Stimulated activated naive CD8-positive, alpha-beta T cell treated with anti-CD3 and anti-CD28 coated beads, Interleukin-15, amount 100 ng/mL, for 72 hours (primary cell): ENCODE measurements around the gene PIM1.

Experiments
- ATAC-seq: fragments of 150-1000 bp; cut with Tn5 transposase; 2 replicates; pipeline ENCODE4 v1.10.0; 2021; ENCODE audit warnings: mild to moderate bottlenecking, moderate library complexity
- DNase-seq, 2 donors: peaks; one replicate each; pipeline ENCODE4 v3.0.0; 2021 to 2022
- H3K27ac Mint-ChIP-seq, 2 donors: one replicate each; pipeline ENCODE4 v1.8.0; 2022; ENCODE audit warnings: mild to moderate bottlenecking in 2 of 2, mixed read lengths in 2 of 2, moderate library complexity in 2 of 2
- H3K27me3 Mint-ChIP-seq: one replicate; pipeline ENCODE4 v1.8.0; 2022; ENCODE audit warnings: mixed read lengths
- H3K4me1 Mint-ChIP-seq: one replicate; pipeline ENCODE4 v1.8.0; 2022; ENCODE audit warnings: mild to moderate bottlenecking, mixed read lengths
- H3K4me3 Mint-ChIP-seq, 2 donors: one replicate each; pipeline ENCODE4 v1.8.0; 2022; ENCODE audit warnings: mild to moderate bottlenecking in 2 of 2, mixed read lengths in 2 of 2, moderate library complexity in 1 of 2
- H3K9me3 Mint-ChIP-seq, 2 donors: one replicate each; pipeline ENCODE4 v1.8.0; 2022; ENCODE audit warnings: mixed read lengths in 2 of 2

The PIM1 gene

DNA sequence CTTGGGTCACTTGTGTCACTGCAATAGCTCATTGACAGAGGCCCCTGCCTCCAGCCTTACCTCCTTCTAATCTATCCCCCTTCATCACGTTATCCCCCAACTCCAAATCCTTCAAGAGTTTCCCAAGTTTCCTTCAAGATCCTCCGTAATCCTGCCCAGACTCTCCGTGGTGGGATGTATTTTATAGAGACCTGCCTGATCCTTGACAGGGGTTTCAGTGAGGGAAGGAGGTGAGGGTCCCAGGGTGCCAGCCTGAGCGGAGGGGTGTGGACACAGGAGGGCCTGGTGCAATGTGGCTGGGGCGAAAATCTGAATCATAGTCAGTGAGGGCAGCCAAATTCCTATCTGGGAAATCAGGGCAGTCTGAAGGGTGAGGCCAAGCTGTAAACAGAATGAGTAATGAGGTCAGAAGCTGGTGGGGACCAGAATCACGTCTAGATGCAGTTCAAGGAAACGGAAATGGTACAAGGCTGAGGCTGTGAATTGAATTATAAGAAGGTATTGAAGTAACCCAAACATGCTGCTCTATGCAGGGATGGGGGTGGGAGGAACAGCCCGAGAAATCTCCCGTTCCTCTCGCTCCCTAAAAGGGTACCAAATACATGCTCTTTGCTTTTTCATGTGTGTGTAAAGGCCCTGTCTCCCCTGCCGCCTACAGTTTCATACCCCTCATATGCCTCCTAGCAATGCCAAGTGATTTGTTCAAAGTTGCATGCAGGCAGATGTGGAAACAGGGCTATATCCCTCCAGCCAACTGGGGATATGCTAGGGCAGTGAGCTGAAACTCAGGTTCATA, 35.4 kb upstream of the PIM1 start:
- H3K9me3 Mint-ChIP-seq, result no peaks in the 10 kb centered on the region
- peaks cover 26% of the 10 kb centered on the region for H3K4me1 Mint-ChIP-seq
- H3K27ac Mint-ChIP-seq, result peak overlapping the region; percentile 34 to 60
- H3K4me3 Mint-ChIP-seq, result no peak overlapping the region
- peaks cover 8% of the 10 kb centered on the region for H3K27me3 Mint-ChIP-seq
- DNase-seq, result no peak
- no peak for ATAC-seq

DNA sequence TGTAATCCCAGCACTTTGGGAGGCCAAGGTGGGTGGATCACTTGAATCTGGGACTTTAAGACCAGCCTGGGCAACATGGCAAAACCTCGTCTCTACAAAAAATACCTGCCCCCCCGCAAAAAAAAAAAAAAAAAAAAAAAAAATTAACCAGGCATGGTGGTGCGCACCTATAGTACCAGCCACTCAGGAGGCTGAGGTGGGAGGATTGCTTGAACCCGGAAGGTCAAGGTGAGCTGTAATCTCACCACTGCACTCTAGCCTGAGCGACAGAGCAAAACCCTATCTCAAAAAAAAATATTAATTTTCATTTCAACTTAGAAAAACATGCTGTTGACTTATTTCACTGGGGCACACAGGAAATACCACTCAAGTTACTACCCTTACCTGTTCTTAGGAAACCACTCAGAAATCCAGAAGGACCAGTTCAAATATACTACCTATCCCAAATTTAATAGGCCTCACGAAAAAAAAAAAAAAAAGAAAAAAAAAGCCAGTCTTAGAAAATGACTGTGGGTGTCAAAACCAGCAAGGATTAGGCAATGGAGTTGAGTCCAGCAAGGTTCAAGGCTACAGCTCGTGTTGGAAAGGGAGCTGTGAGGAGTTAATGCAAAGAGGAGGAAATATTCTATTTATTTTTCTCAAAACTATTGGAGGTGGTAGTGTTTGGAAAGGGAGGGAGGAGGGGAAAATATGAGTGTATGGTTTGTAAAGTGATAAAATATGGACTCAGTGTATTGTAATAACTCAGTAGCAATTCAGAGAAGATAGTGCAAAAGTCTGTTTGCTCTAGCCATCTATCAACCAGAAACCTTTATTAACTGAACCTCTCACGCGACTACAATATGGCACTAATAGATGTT, 33.9 kb upstream of the PIM1 start:
- H3K4me3 Mint-ChIP-seq, result no peak overlapping the region
- no peak for DNase-seq
- peak overlapping the region in 1 of 2 donors; percentile 38 for H3K27ac Mint-ChIP-seq
- no peaks in the 10 kb centered on the region for H3K27me3 Mint-ChIP-seq
- no peaks in the 10 kb centered on the region for H3K9me3 Mint-ChIP-seq
- ATAC-seq, result no peak
- peaks cover 20% of the 10 kb centered on the region for H3K4me1 Mint-ChIP-seq

- Mint-ChIP-seq H3K4me3 (no peak overlapping the region), H3K4me1 (peaks cover 27% of the 10 kb centered on the region), H3K27ac (peak overlapping the region in 1 of 2 donors; percentile 96), H3K9me3 (no peaks in the 10 kb centered on the region), H3K27me3 (no peaks in the 10 kb centered on the region)
- no peak for DNase-seq
- ATAC-seq, result no peak
Measured at GRCh38 chr6:37136821-37137200, 33.1 kb upstream of the PIM1 start.

- Mint-ChIP-seq H3K4me3 (peak overlapping the region; percentile 21 to 72), H3K27me3 (no peaks in the 10 kb centered on the region), H3K4me1 (peaks cover 33% of the 10 kb centered on the region), H3K27ac (peak overlapping the region in 1 of 2 donors; percentile 96), H3K9me3 (no peaks in the 10 kb centered on the region)
- DNase-seq (peak; percentile 6 to 66), ATAC-seq (peak; percentile 97)
Measured at GRCh38 chr6:37137201-37138090, 32.5 kb upstream of the PIM1 start.

- no peak for DNase-seq
- H3K9me3 Mint-ChIP-seq, result no peaks in the 10 kb centered on the region
- no peaks in the 10 kb centered on the region for H3K27me3 Mint-ChIP-seq
- peaks cover 41% of the 10 kb centered on the region for H3K4me1 Mint-ChIP-seq
- no peak overlapping the region for H3K27ac Mint-ChIP-seq
- H3K4me3 Mint-ChIP-seq, result no peak overlapping the region
- no peak for ATAC-seq
Measured at GRCh38 chr6:37138856-37139229, 31.1 kb upstream of the PIM1 start.

DNA sequence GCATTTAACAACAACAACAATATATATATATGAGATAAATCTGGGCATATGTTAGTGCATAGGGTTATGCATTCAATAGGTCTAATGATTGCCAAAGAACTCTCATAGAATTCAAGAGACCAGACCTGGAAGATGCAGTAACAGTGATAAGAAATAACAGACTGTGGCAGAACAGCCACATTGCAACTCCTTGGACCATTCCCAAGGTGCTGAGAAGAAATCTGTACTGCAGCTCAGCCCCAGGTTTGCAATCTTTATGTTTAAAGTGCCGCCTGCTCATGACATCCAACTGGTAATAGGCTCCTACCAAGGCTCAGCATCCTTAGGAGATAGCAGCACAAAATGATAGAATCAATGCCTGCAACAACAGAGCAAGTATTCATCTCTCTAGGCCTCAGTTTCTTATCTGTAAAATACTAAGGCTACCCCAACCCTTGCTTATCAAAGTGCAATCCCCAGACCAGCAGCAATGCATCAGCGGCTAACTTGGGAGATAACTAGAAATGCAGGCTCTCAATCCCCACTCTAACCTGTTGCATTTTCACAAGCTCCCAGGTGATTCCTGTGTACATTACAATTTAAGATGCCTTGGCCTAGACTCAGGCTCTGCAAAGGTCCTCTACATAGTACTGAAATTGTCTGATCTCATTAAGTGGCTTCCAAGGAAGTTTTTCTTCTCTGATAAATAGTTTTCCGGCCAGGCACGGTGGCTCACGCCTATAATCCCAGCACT, 30.6 kb upstream of the PIM1 start:
- DNase-seq, result no peak
- Mint-ChIP-seq H3K9me3 (no peaks in the 10 kb centered on the region), H3K4me3 (no peak overlapping the region), H3K4me1 (peaks cover 46% of the 10 kb centered on the region), H3K27me3 (no peaks in the 10 kb centered on the region), H3K27ac (no peak overlapping the region)
- ATAC-seq, result no peak

DNA sequence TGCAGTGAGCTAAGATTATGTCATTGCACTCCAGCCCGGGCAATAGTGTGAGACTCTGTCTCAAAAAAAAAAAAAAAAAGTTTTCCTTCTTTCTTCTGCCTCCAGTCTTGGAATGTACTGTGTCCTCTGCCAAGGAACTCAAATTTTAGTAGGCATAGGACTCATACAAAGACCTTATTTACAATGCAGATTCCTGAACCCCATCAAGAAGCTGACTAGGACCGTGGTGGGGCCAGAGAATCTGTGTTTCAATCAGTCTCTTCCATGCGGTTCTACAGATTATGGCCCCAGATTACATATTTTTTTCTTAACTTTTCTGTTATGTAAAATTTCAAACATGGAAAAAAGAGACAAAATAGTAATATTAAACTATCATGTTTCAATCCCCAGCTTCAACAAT, 29.8 kb upstream of the PIM1 start:
- ATAC-seq, result no peak
- peaks cover 46% of the 10 kb centered on the region for H3K4me1 Mint-ChIP-seq
- no peaks in the 10 kb centered on the region for H3K27me3 Mint-ChIP-seq
- no peak overlapping the region for H3K4me3 Mint-ChIP-seq
- H3K27ac Mint-ChIP-seq, result no peak overlapping the region
- H3K9me3 Mint-ChIP-seq, result no peaks in the 10 kb centered on the region
- no peak for DNase-seq

DNA sequence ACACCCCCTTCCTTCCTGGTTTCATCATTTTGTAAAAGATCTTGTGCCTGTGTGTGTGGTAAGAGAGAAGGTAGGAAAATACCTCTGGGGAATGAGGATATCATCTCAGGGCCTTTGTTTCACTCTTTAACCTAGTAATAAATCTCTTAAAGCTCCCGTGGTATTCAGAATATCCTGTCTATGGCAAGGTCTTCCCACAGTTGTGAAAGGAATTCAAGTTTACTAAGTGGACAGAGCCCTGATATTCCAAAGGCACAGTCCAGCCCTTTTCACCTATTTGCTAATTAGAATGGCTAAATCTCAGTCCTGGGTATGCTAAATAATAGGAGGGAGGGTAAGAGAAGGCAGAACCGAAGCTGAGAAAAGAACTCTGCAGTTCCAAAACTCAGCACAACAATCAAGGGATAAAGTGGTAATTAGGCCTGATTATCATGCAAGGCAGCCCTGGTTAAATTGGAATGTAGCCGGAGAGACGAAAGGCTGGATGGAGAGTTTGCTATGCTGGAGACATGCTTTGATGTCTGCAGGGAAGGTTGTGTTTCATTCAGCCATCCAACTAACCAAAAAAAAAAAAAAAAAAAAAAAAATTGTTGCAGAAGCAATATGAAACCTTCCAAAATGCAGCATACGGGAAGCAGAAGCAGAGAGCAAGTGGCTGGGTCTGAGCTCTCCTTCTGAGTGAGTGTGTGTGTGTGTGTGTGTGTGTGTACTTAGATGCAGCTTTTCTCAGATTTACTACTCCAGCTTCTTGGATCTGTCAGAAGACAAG, 28.5 kb upstream of the PIM1 start:
- DNase-seq (no peak), ATAC-seq (no peak)
- Mint-ChIP-seq H3K4me1 (peaks cover 46% of the 10 kb centered on the region), H3K27ac (no peak overlapping the region), H3K4me3 (peak overlapping the region in 1 of 2 donors; percentile 13), H3K9me3 (no peaks in the 10 kb centered on the region), H3K27me3 (no peaks in the 10 kb centered on the region)

GRCh38 chr6:37142050-37142614, 27.8 kb upstream of the PIM1 start:
- DNase-seq (no peak), ATAC-seq (peak; percentile 42)
- peak overlapping the region in 1 of 2 donors; percentile 40 for H3K27ac Mint-ChIP-seq
- no peaks in the 10 kb centered on the region for H3K27me3 Mint-ChIP-seq
- H3K9me3 Mint-ChIP-seq, result no peaks in the 10 kb centered on the region
- H3K4me3 Mint-ChIP-seq, result peak overlapping the region in 1 of 2 donors; percentile 13
- peaks cover 43% of the 10 kb centered on the region for H3K4me1 Mint-ChIP-seq

GRCh38 chr6:37143585-37143984, 26.4 kb upstream of the PIM1 start:
- DNase-seq (no peak), ATAC-seq (no peak)
- peaks cover 30% of the 10 kb centered on the region for H3K4me1 Mint-ChIP-seq
- H3K4me3 Mint-ChIP-seq, result no peak overlapping the region
- peak overlapping the region in 1 of 2 donors; percentile 90 for H3K27ac Mint-ChIP-seq
- H3K27me3 Mint-ChIP-seq, result no peaks in the 10 kb centered on the region
- H3K9me3 Mint-ChIP-seq, result no peaks in the 10 kb centered on the region

GRCh38 chr6:37145443-37145842, 24.5 kb upstream of the PIM1 start:
- H3K4me3 Mint-ChIP-seq, result no peak overlapping the region
- ATAC-seq (no peak), DNase-seq (no peak)
- no peaks in the 10 kb centered on the region for H3K9me3 Mint-ChIP-seq
- no peak overlapping the region for H3K27ac Mint-ChIP-seq
- peaks cover 37% of the 10 kb centered on the region for H3K4me1 Mint-ChIP-seq
- no peaks in the 10 kb centered on the region for H3K27me3 Mint-ChIP-seq

GRCh38 chr6:37146735-37147157, 23.2 kb upstream of the PIM1 start:
- Mint-ChIP-seq H3K4me3 (no peak overlapping the region), H3K4me1 (peaks cover 41% of the 10 kb centered on the region), H3K27ac (no peak overlapping the region), H3K27me3 (no peaks in the 10 kb centered on the region), H3K9me3 (no peaks in the 10 kb centered on the region)
- DNase-seq (no peak), ATAC-seq (no peak)

GRCh38 chr6:37149745-37150144, 20.2 kb upstream of the PIM1 start:
- H3K9me3 Mint-ChIP-seq, result no peaks in the 10 kb centered on the region
- peaks cover 32% of the 10 kb centered on the region for H3K4me1 Mint-ChIP-seq
- peak overlapping the region in 1 of 2 donors; percentile 21 for H3K27ac Mint-ChIP-seq
- DNase-seq (no peak), ATAC-seq (no peak)
- H3K4me3 Mint-ChIP-seq, result peak overlapping the region; percentile 60 to 67
- peaks cover 8% of the 10 kb centered on the region for H3K27me3 Mint-ChIP-seq

GRCh38 chr6:37150314-37150713, 19.6 kb upstream of the PIM1 start:
- peaks cover 8% of the 10 kb centered on the region for H3K27me3 Mint-ChIP-seq
- no peaks in the 10 kb centered on the region for H3K9me3 Mint-ChIP-seq
- ATAC-seq, result no peak
- peak overlapping the region; percentile 60 to 67 for H3K4me3 Mint-ChIP-seq
- H3K27ac Mint-ChIP-seq, result no peak overlapping the region
- DNase-seq, result no peak
- peaks cover 37% of the 10 kb centered on the region for H3K4me1 Mint-ChIP-seq
